ENCODE measurements around the gene ABHD16B.
"Not testable (repeated sequence)": the region's sequence is repeated elsewhere in the genome, so short reads cannot be mapped to it uniquely, and the experiment has no call there.

The ABHD16B gene

GRCh38 chr20:63855363-63856097, 5.8 kb upstream of the ABHD16B start:
- no peak for DNase-seq (ENCODE audit: low read depth in 2 of 2)

DNA sequence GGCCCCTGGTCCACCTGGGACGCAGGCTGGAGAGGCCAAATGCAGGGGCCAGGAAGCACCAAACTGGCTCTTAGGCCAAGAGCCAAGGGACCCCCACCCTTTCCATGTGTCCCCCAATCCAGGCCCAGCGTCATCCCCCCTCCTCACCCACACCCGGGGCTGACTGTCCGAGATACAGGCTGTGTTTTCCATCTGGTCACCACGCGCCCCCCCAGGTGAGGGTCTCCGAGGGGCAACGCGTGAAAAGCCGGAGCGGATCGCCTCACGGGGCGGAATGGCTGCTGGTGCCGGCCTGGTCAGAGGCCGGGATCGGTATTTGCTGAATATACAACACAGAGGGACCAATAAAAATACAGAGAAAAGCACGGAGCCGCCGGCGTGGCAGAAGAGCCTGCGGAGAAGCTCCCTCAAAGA, 5.2 kb upstream of the ABHD16B start:
- DNase-seq (ENCODE audit: low read depth in 2 of 2): no peak

GRCh38 chr20:63857764-63858392, 3.4 kb upstream of the ABHD16B start:
- DNase-seq (ENCODE audit: low read depth in 2 of 2): no peak

GRCh38 chr20:63858393-63859165, 2.7 kb upstream of the ABHD16B start:
- DNase-seq (ENCODE audit: low read depth in 2 of 2): no peak

DNA sequence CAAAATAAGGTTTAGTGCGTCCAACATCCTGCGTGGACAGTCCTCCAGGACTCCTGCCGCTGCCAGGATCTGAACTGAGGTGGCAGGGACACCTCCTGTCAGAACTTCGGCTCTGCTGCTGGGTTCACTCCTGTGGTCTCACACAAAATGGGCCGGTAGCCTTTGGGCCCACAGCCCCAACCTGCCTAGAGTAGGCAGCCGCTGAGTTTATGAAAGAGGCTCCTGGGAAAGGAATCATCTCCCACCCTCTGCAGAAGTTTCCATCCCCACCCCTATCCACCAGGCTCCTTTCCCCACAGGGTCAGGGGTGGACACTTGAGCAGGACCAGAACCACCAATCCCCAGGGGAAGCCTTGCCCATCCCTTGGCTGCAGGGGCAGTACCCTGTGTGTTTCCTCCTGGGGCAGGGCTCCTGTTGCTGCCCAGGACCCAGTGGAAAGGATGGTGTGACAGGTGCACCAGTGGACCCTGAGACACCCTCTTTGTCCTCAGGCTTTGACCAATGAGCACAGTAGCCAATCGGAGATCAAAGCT, 2.1 kb upstream of the ABHD16B start:
- no peak for DNase-seq (ENCODE audit: low read depth in 2 of 2)

- no peak for DNase-seq (ENCODE audit: low read depth in 2 of 2)
Observed at GRCh38 chr20:63860325-63861051, 810 bp upstream of the ABHD16B start.

DNA sequence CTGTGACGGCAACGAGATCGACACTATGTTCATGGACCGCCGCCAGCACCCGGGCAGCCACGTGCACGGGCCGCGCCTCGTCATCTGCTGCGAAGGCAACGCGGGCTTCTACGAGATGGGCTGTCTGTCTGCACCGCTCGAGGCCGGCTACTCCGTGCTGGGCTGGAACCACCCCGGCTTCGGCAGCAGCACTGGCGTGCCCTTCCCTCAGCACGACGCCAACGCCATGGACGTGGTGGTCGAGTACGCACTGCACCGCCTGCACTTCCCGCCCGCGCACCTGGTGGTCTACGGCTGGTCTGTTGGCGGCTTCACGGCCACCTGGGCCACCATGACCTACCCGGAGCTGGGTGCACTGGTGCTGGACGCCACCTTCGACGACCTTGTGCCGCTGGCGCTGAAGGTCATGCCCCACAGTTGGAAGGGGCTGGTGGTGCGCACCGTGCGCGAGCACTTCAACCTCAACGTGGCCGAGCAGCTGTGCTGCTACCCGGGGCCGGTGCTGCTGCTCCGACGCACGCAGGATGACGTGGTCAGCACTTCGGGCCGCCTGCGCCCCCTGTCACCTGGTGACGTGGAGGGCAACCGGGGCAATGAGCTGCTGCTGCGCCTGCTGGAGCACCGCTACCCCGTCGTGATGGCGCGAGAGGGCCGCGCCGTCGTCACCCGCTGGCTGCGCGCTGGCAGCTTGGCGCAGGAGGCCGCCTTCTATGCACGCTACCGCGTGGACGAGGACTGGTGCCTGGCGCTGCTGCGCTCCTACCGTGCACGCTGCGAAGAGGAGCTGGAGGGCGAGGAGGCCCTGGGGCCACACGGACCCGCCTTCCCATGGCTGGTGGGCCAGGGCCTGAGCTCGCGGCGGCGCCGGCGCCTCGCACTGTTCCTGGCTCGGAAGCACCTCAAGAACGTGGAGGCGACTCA, 943 bp downstream of the ABHD16B start:
- no peak for DNase-seq (ENCODE audit: low read depth in 2 of 2)

DNA sequence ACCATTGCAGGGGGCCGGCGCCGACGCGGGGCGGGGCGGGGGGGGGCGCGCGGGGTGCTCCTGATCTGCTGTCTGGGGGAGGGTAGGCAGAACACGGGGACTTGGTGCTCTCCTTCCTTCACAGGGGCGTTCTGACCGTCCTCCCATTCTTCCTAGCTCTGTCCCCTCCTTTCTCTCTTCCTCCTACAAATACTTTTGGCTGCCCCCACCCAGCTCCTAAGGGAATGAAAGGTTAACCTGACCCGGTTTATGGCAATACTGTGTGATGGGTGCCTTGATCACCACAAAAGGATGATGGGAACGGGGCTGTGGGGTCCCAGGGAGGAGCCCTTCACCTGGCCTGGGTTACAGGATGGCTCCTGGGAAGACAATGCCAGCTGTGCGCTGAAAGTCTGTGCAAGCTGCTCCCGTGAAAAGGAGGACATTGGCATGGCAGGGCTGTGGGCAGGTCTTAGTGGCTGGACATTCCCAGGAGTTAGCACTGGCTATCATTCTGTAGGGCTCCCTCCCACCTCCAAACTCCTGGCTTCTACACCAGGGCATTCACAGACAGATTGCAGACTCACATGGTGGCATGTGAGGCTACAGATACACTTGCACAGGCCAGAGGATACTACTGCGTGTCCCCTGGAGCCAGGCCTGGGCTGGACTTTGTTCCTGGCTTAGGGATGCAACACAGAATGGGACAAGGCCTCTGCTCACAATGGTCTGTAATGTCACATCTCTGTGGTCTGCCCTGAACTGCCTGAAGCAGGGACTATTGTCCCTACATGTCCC, 1.9 kb downstream of the ABHD16B start:
- no peak for DNase-seq (ENCODE audit: low read depth in 2 of 2)

- peak; percentile 60 to 68 for DNase-seq (ENCODE audit: low read depth in 2 of 2)
Observed at GRCh38 chr20:63863798-63864544, 2.7 kb downstream of the ABHD16B start.

- no peak for DNase-seq (ENCODE audit: low read depth in 2 of 2)
Observed at GRCh38 chr20:63864545-63864977, 3.3 kb downstream of the ABHD16B start.

DNA sequence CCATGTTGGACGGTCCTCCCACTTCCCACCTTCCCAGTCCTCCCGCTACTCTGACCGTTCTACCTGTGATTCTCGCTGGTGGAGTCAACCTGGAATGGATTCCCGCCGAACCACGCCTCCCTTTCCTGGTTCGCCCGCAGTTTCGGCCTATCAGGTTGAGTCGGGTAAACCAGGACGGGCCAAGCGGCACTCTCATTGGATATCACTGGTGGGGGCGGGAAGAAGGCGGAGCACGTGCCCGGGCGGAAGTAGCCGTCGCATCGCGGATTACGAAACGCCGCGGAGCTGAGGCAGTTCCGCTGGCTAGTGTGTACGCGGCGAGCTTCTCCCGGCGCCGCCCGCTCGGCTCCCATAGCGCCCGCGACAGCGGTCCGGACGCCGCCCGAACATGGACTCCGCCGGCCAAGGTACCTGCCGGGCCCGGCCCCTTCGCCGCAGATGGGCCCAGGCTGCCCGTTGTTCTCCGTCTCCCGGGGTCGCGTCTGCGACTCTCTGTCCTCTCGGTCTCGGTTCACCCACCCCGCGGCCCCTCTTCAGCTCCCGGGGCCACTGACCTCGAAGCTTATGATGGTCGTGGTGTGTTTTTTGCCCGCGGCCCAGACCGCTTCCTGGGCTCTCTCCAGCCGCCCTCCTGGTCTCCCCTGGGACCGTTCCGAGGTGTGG, 3.8 kb downstream of the ABHD16B start, which contains the start of gene TPD52L2:
TSS of gene TPD52L2 (plus strand) at position 293 of the 663 bp plus-strand sequence. CDS start at position 389, 96 bp downstream.
- DNase-seq (ENCODE audit: low read depth in 2 of 2): peak; percentile 97

DNA sequence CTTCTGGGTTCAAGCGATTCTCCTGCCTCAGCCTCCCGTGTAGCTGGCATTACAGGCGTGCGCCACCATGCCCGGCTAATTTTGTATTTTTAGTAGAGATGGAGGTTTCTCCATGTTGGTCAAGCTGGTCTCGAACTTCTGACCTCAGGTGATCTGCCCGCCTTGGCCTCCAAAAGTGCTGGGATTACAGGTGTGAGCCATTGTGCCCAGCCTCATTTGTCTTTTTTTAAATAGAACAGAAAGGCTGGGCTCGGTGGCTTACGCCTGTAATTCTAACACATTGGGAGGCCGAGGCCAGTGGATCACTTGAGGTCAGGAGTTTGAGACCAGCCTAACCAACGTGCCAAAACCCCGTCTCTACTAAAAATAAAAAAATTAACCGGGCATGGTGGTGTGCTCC, 5.7 kb downstream of the ABHD16B start:
- DNase-seq (ENCODE audit: low read depth in 2 of 2): not testable (repeated sequence)

GRCh38 chr20:63868264-63868663, 7.0 kb downstream of the ABHD16B start:
- no peak for DNase-seq (ENCODE audit: low read depth in 2 of 2)

DNA sequence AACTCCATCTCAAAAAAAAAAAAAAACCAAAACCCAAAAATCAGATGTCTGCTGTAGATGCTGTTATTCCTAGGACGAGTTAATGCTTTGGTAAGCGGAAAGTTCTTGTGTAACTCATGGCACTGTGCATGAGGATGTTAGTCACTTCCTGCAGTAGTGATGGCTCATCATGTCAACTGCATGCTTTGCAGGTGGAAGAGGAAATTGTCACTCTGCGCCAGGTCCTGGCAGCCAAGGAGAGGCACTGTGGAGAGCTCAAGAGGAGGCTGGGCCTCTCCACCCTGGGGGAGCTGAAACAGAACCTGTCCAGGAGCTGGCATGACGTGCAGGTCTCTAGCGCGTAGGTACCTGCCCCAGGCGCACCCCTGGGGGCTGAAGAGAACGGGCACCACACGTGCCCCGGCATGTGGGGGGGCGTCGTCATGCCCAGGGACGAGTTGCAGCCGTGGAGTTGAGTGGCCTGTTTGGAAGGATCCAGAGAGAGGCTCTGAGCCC, 12.2 kb downstream of the ABHD16B start:
- no peak for DNase-seq (ENCODE audit: low read depth in 2 of 2)

DNA sequence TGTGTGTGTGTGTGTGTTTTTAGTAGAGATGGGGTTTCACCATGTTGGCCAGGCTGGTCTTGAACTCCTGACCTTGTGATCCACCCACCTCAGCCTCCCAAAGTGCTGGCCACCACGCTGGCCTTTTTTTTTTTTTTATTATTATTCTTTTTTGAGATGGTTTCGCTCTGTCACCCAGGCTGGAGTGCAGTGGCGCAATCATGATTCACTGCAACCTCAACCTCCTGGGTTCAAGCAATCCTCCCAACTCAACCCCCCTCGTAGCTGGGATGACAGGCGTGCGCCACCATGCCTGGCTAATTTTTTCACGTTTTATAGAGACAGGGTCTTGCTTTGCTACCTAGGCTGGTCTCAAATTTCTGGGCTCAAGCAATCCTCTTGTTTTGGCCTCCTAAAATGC, 12.9 kb downstream of the ABHD16B start:
- not testable (repeated sequence) for DNase-seq (ENCODE audit: low read depth in 2 of 2)

- DNase-seq (ENCODE audit: low read depth in 2 of 2): no peak
Observed at GRCh38 chr20:63876489-63877036, 15.3 kb downstream of the ABHD16B start.

GRCh38 chr20:63877755-63878470, 16.6 kb downstream of the ABHD16B start:
- DNase-seq (ENCODE audit: low read depth in 2 of 2): no peak

Measured in stimulated activated CD4-positive, alpha-beta T cell treated with anti-CD3 and anti-CD28 coated beads, Interleukin-15, amount 100 ng/mL, for 48 hours (primary cell).